ENCODE data around the gene RPS6KA1. TPM values are rescaled to one million over a fixed set of nuclear protein-coding genes. Genes with fewer than 3 reads are reported as not detected.
"Not testable (repeated sequence)": the region's sequence is repeated elsewhere in the genome, so short reads cannot be mapped to it uniquely, and the experiment has no call there.

Gene RPS6KA1
- total RNA-seq, 4 donors from 2014 or later = 153 to 202 (median 174) TPM

GRCh38 chr1:26593385-26593784 lies 63.8 kb downstream of the RPS6KA1 start:
- Histone ChIP-seq H3K36me3 (no peaks in the 10 kb centered on the region), H3K9me3 (peaks cover 5 to 6% of the 10 kb centered on the region in 2 donors), H3K4me1 (no peaks in the 10 kb centered on the region), H3K27ac (no peak overlapping the region), H3K4me3 (no peak overlapping the region), H3K27me3 (no peaks in the 10 kb centered on the region)
- no peak for TF ChIP-seq CTCF (IDR thresholded peaks at IDR 0.05)
- TF ChIP-seq POLR2A (IDR thresholded peaks at IDR 0.05) = no peak
- no peak for TF ChIP-seq POLR2AphosphoS5 (IDR thresholded peaks at IDR 0.05)
- no peak for TF ChIP-seq EP300 (IDR thresholded peaks at IDR 0.05; ENCODE audit: low read depth)
- WGBS, 2 donors (ENCODE audit: low coverage in 1 of 2) = 71 to 83% methylated on average over 2 to 5 of the region's 5 CpGs
- DNase-seq = no peak
- in situ Hi-C loops (cut with MboI; ENCODE audit: low pct_ligation_motif_present in 1 of 4, low pct_unique_long_range_greater_than_20kb in 1 of 4, low sequenced_read_pairs in 3 of 4) (loop anchor here in 1 of 4 donors (25.0 kb wide), 1 partner anchor 294 kb away; the partner anchor contains the start of gene GPN2), intact Hi-C loops (cut with DNase I; ENCODE audit: low total_unique reads) (no loop called here)

GRCh38 chr1:26594593-26594992 lies 65.0 kb downstream of the RPS6KA1 start:
- H3K27ac ChIP-seq; H3K9me3 ChIP-seq; H3K27me3 ChIP-seq; intact Hi-C loops (cut with DNase I; ENCODE audit: low total_unique reads); H3K4me1 ChIP-seq; H3K4me3 ChIP-seq; H3K36me3 ChIP-seq; DNase-seq: not testable (repeated sequence)
- 87 to 100% methylated on average over 2 to 6 of the region's 6 CpGs for WGBS, 2 donors (ENCODE audit: low coverage in 1 of 2)
- in situ Hi-C loops (cut with MboI; ENCODE audit: low pct_ligation_motif_present in 1 of 4, low pct_unique_long_range_greater_than_20kb in 1 of 4, low sequenced_read_pairs in 3 of 4) = loop anchor here in 1 of 4 donors (25.0 kb wide), 1 partner anchor 293 kb away; the partner anchor contains the start of gene GPN2

- Histone ChIP-seq H3K27me3 (no peaks in the 10 kb centered on the region), H3K4me3 (no peak overlapping the region), H3K4me1 (peaks cover 0 to 3% (median 1%) of the 10 kb centered on the region in 4 donors), H3K36me3 (no peaks in the 10 kb centered on the region), H3K9me3 (no peaks in the 10 kb centered on the region), H3K27ac (no peak overlapping the region)
- TF ChIP-seq POLR2A (IDR thresholded peaks at IDR 0.05) = no peak
- TF ChIP-seq CTCF (IDR thresholded peaks at IDR 0.05) = peak; percentile 66 to 79 (median 78)
- intact Hi-C loops (cut with DNase I; ENCODE audit: low total_unique reads) (no loop called here), in situ Hi-C loops (cut with MboI; ENCODE audit: low pct_ligation_motif_present in 1 of 4, low pct_unique_long_range_greater_than_20kb in 1 of 4, low sequenced_read_pairs in 3 of 4) (loop anchor here in 1 of 4 donors (25.0 kb wide), 1 partner anchor 290 kb away; the partner anchor contains the start of gene GPN2)
- no peak for DNase-seq
- 0 to 4% methylated on average over 1 to 2 of the region's 2 CpGs for WGBS, 2 donors (ENCODE audit: low coverage in 1 of 2)
Measured at GRCh38 chr1:26597629-26598039, 68.1 kb downstream of the RPS6KA1 start.

- Histone ChIP-seq H3K27me3 (no peaks in the 10 kb centered on the region), H3K9me3 (no peaks in the 10 kb centered on the region), H3K27ac (no peak overlapping the region), H3K36me3 (no peaks in the 10 kb centered on the region), H3K4me3 (no peak overlapping the region), H3K4me1 (peaks cover 0 to 8% (median 2%) of the 10 kb centered on the region in 4 donors)
- intact Hi-C loops (cut with DNase I; ENCODE audit: low total_unique reads) = no loop called here
- TF ChIP-seq EP300 (IDR thresholded peaks at IDR 0.05; ENCODE audit: low read depth) = no peak
- in situ Hi-C loops (cut with MboI; ENCODE audit: low pct_ligation_motif_present in 1 of 4, low pct_unique_long_range_greater_than_20kb in 1 of 4, low sequenced_read_pairs in 3 of 4) = loop anchor here in 1 of 4 donors (25.0 kb wide), 1 partner anchor 288 kb away; the partner anchor contains the start of gene GPN2
- 20 to 36% methylated on average over 2 to 3 of the region's 3 CpGs for WGBS, 2 donors (ENCODE audit: low coverage in 1 of 2)
- DNase-seq = no peak
Measured at GRCh38 chr1:26598890-26599289, 69.3 kb downstream of the RPS6KA1 start.

- Histone ChIP-seq H3K27ac (no peak overlapping the region), H3K9me3 (no peaks in the 10 kb centered on the region), H3K4me3 (no peak overlapping the region), H3K36me3 (no peaks in the 10 kb centered on the region), H3K27me3 (no peaks in the 10 kb centered on the region), H3K4me1 (peaks cover 0 to 8% (median 2%) of the 10 kb centered on the region in 4 donors)
- in situ Hi-C loops (cut with MboI; ENCODE audit: low pct_ligation_motif_present in 1 of 4, low pct_unique_long_range_greater_than_20kb in 1 of 4, low sequenced_read_pairs in 3 of 4) = loop anchor here in 1 of 4 donors (10.0 kb wide), 1 partner anchor 192 kb away; no protein-coding TSS in a partner anchor
- intact Hi-C loops (cut with DNase I; ENCODE audit: low total_unique reads) = loop anchor here (1.0 to 10.0 kb wide), 3 partner anchors 75 to 272 kb away; no protein-coding TSS in a partner anchor
- peak; percentile 22 for DNase-seq
- peak; percentile 83 to 97 (median 87) for TF ChIP-seq CTCF (IDR thresholded peaks at IDR 0.05)
- no peak for TF ChIP-seq EP300 (IDR thresholded peaks at IDR 0.05; ENCODE audit: low read depth)
- 0% methylated on average over 2 of the region's 2 CpGs for WGBS, 2 donors (ENCODE audit: low coverage in 1 of 2)
Measured at GRCh38 chr1:26602378-26602959, 72.9 kb downstream of the RPS6KA1 start.
